NCI-H345 treated with DMSO at 0.1 percent for 48 hours (cell line): Measurements from ENCODE around the gene IFI6.
A peak's percentile ranks its signal among the peaks of the same experiment; 100 is the strongest.
"Not testable (repeated sequence)": the region's sequence is repeated elsewhere in the genome, so short reads cannot be mapped to it uniquely, and the experiment has no call there.

Experiments used
- DNase-seq: peaks from one replicate; lab custom pipeline; 2025; ENCODE audit not compliant: unreplicated experiment; lab: John Stamatoyannopoulos, UW

Gene IFI6, protein sequence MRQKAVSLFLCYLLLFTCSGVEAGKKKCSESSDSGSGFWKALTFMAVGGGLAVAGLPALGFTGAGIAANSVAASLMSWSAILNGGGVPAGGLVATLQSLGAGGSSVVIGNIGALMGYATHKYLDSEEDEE

DNA sequence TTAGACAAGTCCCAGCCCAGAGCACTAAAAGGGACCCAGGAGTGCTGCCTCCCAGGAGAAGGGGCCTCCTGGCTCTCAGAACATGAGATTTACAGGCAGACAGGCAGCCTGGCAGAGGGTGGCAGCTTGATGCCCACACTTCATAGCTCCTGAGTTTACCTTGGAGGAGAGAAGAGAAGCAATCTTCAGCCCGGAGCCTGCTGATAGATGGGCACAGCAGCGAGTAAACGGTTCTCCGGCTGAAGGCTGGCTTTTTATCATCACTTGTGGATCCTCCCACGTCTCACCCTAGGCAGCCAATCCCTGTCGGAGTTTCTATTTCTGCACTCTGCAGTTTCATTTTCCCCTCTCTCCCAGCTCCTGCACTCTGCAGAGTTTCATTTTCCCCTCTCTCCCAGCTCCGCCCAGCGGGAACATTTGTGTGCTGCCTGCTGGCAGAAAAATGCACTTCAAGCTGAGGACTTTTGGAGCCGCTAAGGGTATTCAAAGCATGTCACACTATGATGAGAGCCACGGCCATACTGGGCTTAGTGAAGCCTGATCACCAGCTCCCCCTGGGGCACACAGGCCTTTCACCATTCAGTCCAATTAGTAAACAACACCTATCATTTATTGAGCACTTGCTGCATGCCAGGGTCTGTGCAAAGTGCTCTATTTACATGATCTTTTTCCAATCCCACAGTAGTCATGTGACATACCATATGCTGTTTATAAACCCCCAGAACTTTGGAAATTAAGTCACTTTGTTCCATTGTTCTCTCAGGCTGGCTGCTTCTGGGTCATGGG is at the start of gene IFI6:
Gene IFI6 (minus strand): TSS at position 229 of the 786 bp plus-strand sequence. CDS start 2,878 bp downstream, outside the sequence.
- DNase-seq = peak; percentile 82

DNA sequence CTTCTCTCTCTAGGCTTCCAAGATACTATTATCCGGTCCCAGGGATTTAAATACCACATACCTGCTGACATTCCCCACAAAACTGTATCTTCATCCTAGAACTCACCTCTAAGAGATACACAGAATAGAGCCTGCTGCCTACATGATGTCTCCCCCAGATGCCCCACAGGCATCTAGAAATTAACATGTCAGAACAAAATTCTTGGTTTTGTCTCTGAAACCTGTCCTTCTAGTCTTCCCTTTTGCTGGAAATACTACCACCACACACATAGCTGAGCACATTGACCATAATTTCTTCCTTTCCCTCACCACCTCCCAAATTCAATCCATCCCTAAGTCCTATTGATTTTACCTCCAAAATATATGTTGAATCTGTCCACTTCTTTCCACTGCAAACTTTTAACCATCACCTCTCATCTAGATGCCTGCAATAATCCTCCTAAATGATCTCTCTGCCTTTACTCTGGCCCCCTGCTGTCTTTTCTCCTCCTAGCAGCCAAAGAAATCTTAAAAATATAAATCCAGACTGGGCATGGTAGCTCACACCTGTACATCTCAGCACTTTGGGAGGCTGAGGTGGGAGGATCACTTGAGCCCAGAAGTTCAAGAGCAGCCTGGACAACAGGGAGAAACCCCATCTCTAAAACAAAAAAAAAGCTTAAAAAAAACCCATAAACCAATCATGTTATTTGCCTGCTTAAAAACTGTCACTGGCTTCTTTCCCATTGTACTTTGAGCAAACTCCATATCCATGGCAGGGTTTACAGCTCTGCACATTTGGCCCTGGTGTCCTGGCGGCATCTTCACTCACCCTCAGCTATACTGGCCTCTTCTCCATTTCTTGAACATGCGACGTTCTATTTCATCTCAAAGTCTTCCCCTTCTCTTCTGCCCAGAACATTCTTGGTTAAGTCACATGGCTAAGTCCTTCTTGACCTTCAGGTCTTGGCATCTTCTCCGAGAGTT is 47.6 kb upstream of the IFI6 start:
- DNase-seq = no peak

DNA sequence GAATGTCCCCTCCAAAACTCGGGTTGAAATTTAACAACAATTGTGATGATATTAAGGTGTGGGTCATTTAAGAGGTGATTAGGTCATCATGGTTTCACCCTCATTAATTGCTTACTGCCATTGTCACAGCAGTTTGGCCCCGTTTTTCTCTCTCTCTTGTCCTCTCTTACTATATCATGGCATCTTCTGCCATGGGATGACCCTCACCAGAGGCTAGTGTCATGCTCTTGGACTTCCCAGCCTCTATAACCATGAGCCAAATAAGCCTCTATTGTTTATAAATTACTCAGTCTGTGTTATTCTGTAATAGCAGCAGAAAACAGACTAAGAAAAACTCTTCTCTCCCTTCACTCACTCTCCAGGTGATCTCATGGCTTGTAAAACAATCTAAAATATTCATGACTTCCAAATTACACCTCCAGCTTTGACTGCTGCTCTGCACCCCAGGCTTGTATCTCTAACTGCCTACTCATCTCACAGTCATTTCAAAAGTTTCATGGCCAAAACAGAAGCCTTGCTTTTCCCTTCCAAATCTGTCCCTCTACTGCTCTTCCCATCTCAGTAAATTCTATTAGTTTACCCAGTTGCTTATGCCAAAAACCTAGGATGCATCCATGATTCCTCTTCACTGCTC is 44.4 kb upstream of the IFI6 start:
- DNase-seq = no peak

DNA sequence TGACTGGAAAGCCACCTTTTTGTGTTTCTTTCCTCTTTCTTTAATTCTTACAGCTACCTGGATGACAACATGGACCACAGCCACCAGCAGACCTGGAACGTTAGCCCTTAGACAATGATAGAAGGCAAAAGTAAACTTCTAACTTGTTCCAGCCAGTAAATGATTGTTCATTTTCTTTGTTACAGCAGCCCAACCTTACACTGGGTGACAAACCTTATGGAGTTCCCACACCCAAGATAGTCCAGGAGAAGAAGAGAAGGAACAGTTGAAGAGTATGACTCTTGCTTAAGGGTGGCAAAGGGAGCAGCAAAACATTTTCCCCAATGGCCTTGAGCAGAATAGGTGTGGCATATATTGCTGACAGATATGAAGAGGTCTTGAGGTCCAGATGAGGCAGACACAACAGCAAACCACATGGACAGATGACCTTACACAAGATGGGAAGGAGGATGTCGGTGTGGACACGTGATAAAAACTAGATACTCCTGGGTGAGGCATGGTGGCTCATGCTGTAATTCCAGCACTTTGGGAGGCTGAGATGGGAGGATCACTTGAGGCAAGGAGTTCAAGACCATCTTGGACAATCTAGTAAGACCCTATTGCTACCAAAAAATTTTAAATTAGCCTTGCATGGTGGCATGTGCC is 42.0 kb upstream of the IFI6 start:
- DNase-seq = no peak

DNA sequence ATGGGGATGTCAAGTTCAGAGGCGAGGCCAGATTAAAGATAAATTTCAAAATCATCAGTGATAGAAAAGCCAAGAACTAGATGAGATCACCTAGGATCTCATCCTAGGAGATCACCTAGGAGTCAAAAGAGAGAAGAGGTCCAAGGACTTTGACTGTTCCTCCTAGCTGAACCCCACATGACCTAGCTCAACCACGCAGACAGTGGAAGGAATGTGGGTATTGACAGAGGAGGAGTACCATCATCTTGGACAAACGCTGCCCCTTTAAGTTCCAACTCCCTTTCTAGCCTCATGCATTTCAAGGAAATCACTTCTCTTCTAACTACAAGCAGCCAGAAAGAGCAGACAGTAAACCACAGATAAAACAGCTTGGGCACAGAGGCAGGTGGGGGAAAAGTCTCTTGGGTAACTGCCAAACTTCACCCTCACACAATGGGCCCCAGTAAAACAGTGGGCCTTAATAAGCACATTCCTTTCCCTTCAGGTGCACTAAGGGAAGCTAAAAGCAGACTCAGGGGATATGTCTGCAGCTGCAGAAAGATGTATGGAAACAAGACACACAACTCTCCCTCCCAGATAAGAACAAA is 41.2 kb upstream of the IFI6 start:
- DNase-seq = no peak

DNA sequence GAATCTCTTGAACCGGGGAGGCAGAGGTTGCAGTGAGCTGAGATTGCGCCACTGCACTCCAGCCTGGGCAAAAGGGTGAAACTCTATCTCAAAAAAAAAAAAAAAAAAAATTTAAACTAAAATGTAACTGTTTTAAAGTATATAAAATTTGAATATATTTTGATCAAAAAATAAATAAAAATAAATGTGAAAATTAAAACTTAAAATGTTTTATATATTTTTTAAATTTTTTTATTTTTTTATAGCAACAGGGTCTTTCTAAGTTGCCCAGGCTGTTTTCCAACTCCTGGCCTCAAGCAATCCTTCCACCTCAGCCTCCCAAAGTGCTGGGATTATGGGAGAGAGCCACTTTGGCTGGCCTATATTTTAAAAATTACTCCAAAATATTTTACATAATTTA is 38.6 kb upstream of the IFI6 start:
- DNase-seq = no peak

DNA sequence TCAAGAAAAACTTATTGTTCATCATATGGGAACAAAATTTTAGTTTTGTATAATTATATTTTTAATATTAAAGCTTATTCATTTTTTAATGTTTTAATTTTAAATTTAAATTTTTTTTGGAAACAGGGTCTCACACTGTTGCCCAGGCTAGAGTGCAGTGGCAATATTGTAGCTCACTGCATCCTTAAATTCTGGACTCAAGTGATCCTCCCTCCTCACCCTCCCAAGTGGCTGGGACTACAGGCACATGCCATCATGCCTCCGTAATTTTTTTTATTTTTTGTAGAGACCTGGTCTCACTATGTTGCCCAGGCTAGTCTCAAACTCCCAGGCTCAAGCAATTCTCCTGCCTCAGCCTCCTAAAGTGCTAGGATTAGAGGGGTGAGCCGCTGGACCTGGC is 33.6 kb upstream of the IFI6 start:
- no peak for DNase-seq

DNA sequence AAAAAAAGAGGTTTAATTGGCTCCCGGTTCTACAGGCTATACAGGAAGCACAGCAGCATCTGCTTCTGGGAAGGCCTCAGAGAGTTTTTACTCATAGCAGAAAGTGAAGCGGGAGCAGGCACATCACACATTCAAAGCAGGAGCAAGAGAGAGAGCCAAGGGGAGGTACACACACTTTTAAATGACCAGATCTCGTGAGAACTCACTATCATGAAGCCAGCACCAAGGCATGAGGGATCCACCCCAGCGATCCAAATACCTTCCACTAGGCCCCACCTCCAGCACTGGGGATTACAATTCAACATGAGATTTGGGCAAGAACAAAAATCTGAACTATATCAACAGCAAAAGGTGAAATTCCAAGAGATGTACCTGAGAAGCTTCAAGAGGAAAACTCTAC is 33.0 kb upstream of the IFI6 start:
- DNase-seq = no peak

DNA sequence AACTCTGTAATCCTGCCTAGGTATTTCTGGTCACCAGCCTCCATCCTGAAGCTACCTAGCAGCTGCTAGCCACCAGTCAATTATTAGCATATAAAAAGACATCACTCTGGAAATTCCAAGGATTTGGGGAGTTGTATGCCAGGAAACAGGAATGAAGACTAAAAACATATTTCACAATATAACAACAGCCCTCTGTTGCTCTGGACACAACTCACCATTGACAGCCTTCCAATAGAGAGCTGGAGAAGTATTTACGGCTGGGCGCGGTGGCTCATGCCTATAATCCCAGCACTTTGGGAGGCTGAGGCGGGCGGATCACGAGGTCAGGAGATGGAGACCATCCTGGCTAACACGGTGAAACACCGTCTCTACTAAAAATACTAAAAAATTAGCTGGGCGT is 24.8 kb upstream of the IFI6 start:
- not testable (repeated sequence) for DNase-seq

DNA sequence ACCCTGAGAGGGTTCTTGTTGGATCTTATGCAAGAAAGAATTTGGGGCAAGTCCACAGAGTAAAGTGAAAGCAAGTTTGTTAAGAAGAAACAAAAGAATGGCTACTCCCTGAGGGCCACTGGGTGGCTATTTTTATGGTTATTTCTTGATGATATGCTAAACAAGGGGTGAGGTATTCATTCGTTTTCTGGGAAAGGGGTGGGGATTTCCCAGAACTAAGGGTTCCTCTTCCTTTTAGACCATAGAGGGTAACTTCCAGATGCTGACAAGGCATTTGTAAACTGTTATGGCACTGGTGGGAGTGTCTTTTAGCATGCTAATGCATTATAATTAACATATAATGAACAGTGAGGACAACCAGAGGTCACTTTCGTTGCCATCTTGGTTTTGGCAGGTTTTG is 18.2 kb upstream of the IFI6 start:
- DNase-seq = no peak

DNA sequence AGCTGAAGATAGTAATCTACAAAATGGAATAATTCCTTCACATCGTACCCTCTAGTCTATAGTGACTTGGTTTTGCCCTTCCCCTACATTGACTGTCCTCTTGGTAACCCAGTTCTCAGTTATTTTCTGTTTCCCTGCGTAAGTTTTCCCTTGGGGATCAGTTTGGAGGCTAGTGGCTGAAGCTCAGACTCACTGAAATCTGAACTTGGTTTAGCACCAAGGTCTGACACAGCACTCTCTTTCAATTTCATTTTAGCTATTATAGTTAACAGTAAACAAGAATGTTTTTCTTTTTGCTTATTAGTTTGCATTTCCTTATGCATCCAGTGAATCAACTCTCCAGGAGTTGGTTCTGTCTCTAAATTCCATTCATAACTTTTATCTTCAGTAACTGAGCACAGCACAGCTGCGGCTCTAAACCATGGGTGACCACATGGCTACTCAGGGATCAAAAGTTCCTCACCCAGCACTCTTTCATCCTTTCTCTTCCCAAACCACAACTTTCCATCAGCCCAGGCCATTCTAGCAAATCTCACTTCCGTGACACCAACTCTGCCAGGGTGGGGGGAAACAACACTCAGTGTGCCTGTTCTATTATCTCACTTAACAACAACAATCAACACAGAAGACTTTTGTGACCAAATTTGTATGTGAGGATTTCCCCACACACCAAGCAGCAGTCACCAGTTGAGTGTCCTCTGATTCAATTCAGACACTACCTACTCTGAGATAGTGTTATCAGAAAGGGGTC is 17.6 kb upstream of the IFI6 start:
- DNase-seq = no peak

DNA sequence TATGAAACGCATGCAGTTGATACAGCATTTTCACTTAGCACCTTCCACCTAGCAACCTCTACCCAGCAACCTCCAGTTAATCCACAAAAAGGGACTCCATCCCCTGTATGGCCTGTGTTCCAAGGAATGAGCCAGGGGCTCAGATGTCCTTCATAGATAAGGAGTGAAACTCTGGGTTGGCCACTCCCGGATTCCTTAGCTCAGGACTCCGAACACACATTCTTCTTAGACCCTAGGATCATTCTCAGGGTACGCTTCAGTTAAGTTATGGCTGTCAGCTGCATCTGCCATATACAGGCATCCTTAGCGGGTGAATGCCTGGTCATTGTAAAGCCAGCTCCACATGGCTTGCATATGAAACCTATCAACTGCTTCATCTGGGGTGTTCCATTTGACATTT is 15.9 kb upstream of the IFI6 start:
- DNase-seq = no peak

DNA sequence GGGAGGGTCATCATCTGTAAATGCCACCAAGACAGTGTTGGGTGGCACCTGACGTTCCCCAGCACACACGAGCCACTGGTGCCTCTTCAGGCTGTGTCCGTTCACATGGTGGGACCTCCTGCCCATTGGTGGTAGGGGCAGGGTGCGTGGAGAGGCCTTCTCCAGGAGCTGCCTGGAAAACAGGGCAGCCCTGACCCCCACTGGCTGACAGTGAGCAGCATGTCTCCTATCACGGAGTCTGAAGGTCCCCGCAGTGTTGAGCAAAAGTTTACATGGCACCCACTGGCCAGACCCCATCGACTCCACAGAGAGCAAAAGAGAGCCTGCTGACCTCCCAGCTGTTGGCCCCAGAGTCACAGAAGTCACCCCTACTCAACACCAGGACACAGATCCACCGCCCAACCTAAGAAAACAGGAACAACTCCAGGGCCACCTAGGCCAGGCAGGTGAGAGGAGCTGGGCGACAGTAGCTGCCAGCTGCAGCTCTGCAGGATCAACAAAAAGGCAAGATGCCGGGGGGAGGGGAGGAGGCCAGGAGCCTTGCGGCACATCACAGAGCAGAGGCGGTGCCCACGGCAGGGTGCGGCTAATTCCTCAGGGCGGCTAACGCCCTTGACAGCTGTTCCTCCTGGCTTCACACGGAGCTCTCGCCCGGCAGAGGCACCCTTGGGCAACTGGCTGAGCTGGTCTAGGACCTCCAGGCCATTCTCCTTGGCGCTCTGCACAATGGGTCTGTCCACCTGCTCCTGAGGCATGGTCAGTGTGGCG is 14.4 kb upstream of the IFI6 start:
- DNase-seq = peak; percentile 5

DNA sequence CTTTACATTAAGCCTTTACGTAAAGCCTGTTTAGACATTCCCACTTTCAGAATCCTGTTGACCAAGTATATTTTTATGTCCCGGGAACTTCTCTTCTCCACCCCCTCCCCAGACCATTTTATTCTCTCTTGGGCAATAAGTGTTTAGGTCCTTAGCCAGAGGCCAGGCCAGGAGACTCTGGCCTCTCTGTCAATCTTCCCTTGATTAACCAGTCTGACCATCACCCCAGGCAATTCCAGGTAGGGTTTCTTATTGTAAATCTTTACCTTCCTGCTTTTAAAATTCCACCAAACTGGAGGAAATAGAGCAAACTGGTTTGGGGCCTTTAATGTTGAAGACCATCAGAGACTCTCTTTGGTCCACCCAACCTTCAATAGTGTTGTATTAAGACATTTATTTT is 12.2 kb upstream of the IFI6 start:
- DNase-seq = no peak

DNA sequence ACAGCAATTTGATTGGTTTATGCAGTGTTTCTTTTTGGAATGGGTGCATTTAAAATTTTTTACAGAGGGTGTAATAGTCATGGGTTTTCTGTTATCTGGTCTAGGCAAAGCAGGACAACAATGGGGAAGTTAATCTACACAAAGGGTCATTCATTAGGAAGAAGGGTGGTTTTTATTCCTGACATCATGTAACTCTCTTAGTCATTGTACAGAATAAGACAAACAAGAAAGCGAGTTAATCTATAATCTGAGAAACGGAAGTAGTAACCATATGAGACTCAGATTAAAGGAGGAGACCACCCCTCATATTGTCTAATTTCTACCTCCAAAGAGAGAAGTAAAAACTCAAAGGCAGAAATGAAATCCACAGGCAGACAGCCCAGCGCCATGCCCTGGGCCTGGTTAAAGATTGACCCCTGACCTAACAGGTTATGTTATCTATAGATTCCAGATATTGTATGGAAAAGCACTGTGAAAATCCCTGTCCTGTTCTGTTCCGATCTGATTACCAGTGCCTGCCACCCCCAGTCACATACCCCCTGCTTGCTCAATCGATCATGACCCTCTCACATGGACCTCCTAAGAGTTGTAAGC is 10.5 kb upstream of the IFI6 start:
- no peak for DNase-seq

DNA sequence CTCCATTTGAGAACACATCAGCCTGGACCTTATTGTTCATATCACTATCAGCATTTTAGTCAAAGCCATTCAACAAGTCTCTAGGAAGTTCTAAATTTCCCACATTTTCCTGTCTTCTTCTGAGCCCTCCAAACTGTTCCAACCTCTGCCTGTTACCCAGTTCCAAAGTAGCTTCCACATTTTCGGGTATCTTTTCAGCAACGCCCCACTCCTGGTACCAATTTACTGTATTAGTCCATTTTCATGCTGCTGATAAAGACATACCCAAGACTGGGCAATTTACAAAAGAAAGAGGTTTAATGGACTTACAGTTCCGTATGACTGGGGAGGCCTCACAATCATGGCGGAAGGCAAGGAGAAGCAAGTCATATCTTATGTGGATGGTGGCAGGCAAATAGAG is 9.6 kb upstream of the IFI6 start:
- DNase-seq = not testable (repeated sequence)

DNA sequence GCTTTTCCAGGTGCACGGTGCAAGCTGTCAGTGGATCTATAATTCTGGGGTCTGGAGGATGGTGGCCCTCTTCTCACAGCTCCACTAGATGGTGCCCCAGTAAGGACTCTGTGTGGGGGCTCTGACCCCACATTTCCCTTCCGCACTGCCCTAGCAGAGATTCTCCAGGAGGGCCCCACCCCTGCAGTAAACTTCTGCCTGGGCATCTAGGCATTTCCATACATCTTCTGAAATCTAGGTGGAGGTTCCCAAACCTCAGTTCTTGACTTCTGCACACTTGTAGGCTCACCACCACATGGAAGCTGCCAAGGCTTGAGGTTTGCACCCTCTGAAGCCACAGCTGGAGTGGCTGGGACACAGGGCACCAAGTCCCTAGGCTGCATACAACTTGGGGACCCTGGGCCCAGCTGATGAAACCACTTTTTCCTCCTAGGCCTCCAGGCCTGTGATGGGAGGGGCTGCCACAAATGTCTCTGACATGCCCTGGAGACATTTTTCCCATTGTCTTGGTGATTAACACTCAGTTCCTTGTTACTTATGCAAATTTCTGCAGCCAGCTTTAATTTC is 8.3 kb upstream of the IFI6 start:
- DNase-seq = not testable (repeated sequence)

DNA sequence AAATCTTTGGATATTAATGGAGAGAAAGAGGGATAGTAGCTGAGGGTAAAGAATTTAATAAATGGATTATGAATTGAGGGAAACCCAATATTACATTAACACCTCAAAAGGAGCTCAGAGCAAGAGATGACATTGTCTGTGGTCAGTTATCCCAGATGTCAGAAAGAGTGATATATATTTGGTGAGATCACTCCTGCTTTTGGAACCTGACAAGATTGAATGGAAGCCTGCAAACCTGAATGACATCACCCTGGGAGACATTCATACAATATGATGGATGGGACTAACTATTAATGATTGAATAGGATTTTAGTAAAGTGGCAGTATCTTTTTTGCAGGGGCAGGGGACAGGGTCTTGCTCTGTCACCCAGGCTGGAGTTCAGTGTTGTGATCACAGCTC is 6.8 kb upstream of the IFI6 start:
- DNase-seq = no peak
